Measurements from ENCODE around the gene NPY4R.
"Not testable (repeated sequence)": the region's sequence is repeated elsewhere in the genome, so short reads cannot be mapped to it uniquely, and the experiment has no call there.

The NPY4R gene

DNA sequence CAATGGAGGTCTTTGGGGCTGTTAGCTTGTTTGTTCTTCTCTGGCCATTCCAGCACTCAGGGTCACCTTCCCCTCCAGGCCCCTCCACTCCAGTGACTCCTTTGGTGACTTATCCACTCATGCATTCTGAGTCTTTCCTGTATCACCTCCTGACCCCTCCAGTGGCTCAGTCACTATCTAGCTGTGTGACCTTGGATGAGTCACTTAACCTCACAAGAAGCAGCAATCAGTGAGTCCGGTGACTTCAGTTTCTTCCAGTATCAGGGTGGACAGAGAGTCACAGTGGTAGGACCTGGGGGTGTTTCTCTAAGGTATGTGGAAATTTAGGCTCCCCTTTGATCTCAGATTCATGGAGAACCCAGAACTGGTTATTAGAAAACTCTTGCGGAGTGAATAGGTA, 9.8 kb downstream of the NPY4R start:
- not testable (repeated sequence) for DNase-seq (ENCODE audit: low read depth in 2 of 2)

DNA sequence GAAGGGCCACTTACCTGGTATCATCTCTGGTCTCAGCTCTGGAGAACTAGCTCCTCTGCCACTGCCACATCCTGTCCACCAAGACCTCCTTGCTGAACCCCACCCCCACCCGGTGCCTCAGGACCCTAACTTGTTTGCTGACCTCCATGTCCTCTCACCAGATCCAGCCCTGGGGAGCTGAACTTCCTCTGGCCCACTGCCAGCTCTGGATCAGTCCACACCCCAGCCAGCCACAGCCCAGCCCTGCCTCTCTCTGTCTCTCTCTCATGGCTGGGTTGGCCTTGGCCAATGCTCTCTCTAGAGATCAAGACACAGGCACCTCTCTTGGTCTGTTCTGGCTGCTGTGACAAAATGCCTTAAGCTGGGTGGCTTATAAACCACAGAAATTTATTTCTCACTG, 14.4 kb downstream of the NPY4R start:
- not testable (repeated sequence) for DNase-seq (ENCODE audit: low read depth in 2 of 2)

DNA sequence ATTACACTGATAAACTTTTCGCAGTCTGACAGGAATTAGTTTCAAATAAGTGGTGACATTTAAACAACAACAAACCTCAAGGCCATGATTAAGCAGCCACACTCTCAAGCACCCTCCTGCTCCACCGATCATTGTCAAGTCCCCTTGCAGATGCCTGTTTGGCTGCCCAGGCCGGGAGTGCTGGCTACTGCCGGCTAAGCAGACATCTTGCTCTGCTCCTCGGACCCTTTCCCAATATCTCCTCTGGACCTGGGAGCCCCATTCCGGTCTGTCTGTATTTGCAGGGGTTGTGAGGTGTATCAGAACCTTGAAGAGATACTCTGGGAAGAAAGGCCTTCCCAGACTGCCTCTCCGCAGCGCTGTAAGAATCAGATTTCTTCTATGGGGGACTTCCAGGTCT, 14.9 kb downstream of the NPY4R start:
- not testable (repeated sequence) for DNase-seq (ENCODE audit: low read depth in 2 of 2)

DNA sequence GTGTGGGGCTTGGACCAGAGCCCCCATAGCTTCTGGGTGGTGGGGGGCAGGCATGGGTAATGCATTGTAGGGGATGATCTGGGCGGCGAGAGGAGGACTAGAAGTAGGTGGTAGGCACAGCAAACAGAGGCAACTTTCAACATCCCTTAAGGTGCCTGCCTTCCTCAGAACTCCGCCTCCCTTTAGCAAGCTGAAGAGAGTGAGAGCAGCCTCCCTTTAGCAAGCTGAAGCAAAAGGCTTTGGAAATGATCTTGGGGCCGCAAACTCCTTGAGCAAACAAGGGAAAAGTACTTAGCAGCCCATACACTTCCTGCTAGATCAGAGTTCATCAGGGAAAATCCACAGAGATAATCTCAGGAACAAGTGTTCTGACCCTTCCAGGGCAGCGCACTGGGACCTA, 18.3 kb downstream of the NPY4R start:
- not testable (repeated sequence) for DNase-seq (ENCODE audit: low read depth in 2 of 2)

DNA sequence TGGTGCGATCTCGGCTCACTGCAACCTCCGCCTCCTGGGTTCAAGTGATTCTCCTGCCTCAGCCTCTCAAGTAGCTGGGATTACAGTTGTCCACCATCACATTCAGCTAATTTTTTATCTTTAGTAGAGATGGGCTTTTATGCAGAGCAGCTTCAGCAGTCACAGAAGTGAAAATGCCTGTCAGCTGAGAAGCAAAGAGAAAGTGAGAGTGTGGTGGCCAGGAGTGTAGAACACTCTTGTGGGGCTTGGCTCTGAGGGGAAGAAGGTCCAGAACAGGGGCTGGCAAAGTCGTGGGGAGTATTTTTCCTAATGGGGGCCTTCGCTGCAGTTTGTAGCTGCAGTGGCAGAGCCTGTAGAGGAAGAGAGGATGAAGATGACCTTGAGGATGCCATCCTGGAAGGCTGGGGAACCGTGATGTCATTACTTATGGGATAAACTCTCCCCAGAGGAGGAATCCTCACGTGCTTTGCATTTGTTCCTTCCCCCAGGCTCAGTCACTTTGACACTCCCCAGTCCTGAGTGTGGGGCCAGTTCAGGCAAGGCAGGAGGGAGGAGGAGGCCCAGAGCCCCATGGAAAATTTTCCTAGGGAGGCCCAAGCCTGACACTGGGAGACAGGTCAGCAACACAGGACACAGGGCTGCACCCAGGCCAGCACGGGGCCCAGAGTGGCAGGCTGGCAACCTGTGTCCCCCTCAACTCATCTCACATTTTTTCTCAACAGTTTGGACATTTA, 20.2 kb downstream of the NPY4R start:
- not testable (repeated sequence) for DNase-seq (ENCODE audit: low read depth in 2 of 2)

DNA sequence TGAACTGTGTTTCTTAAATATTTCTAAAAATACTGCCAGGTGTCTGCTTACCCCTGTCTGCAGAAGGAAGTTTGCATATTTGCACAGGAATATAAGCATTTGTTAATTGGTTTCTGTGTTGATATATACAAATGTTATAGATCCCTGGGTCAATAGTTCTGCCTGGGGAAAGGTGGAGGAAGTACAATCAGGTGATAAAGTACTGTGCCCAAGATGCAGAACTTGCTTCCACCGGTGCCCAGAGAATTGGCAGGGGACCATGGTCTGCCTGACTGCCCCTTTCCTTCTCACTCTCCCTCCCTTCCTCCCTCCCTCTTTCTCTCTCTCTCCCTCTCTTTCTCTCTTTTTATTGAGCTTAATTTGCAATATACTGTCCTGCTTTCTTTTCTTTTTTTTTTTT, 22.3 kb downstream of the NPY4R start:
- not testable (repeated sequence) for DNase-seq (ENCODE audit: low read depth in 2 of 2)

DNA sequence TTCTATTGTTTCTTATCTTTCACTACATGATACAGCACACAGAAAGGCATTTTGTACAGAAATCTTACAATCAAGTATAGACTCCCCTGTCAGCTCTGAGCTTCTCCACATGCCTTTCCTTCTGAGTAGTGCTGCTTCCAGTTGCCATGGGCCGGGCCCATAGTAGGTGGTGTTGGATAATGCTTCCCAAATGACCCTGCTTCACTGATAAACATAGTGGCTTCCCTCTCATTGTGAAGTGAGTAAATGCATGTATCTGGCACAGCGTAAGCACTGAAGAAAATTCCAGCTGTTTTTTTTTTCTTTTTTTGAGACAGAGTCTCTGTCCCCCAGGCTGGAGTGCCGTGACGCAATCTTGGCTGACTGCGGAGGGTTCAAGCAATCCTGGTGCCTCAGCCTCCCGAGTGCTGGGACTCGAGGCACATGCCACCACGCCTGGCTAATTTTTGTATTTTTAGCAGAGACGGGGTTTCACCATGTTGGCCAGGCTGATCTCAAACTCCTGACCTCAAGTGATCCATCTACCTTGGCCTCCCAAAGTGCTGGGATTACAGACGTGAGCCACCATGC, 23.0 kb downstream of the NPY4R start:
- DNase-seq (ENCODE audit: low read depth in 2 of 2), result not testable (repeated sequence)

DNA sequence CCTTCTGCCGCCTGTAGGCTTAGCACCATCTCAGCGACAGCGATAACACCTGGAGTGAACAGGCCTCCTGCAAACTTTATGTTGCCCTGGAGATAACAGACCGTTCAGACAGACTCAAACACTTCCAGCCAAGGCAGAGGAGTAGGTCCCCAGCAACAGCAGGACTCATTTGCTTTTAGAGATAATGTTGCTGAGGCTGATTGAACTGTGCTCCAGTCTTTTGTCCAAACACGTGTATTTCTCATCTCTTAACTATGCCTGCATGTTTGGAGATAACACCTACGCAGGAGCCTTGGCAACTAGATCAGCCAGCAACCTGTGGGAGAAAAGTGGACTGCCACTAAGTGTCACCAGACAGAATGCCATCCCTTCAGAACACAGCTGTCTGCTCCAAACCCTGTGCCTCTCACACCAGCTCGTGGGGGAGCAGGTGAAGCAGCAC, 23.9 kb downstream of the NPY4R start:
- not testable (repeated sequence) for DNase-seq (ENCODE audit: low read depth in 2 of 2)

DNA sequence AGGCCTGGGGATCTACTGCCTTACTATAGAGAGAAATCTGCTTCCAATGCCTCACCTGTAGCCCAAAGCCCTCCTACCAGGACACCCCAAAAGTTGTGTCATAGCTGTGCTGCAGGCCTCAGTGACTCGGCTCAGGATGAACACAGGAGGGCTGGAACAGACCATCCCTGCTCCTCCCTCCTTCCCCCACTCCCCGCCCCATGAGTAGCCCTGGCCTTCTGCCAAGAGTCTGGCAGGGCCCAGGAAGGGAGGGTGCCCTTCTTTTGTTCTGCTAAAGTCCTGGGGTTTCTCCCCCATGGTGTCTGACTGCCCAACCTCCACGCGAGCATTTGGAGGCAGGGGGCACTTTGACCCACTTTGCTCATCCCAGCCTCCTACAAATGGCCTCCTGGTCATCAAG, 24.8 kb downstream of the NPY4R start:
- DNase-seq (ENCODE audit: low read depth in 2 of 2), result not testable (repeated sequence)

DNA sequence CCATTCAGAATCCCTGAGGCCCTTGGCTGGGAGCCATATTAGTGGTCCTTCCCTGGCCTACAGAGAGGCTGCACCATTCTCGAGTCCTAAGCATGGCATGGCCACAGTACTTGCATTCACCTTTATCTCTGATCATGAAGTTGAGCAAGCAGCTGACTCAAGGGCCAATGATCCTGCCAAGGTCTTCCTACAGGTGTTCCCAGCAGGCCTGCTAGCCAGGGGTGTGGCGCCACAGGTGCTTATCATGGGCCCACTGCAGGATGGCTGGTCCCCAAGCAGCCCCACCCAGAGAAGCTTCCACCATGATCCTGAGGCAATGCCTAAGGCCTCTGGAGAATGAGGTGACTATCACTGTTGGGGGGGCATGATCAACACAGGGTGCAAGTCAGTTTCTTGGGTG, 42.2 kb downstream of the NPY4R start:
- not testable (repeated sequence) for DNase-seq (ENCODE audit: low read depth in 2 of 2)

DNA sequence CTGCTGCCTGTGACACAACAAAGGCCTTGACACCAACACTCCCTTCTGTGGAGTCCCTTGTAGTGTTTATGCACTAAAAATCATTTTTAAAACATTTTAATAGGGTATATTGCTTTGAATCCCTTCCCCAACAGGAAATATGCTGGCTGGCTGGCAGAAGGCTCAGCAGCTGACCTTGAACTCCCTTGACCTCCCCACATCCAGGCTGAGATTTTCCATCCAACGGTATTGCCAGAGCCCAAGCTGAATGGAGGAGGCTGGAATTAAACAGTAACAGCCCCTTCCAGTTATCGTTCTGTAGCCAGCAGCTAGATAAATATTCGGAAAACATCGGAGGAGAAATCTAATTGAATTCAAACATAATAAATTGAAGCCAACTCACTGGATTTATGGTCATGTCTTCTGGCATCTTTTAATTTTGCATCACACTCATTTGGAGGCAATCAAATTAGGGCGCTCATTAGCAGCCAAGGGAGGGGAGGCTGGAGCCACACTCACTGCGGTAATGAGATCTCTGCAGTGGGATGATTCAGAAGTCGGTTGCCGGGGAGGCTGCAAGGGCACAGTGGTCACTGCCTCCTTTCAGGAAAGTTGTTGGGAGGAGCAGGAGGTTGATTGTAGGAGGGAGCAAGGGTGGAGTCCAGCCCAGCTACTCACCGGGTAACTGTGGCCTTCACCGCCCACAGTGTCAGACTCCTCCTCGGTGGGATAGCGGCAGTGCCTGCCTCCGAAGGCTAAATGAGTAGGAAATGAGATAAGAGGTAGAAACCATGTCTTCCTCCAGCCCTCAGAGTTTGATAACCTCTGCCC, 46.0 kb downstream of the NPY4R start:
- DNase-seq (ENCODE audit: low read depth in 2 of 2), result not testable (repeated sequence)

DNA sequence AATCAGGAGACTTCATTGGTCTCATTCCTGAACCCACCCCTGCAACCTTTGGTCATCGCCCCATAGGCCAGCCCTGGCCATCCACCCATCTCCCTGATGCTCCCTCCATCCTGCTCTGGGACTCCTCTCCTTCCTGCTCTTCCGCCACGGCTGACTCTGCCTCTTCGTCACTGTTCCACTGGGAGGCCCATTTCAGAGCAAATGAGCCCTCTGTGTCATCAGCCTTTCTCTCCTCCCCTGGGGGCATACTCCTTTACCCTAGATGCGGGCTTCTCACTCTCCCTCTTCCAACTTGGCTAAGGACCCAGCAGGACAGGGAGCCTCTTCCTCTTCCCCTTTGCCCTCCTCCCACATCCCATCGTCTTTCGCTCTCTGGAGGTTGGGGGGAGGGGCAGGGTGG, 47.5 kb downstream of the NPY4R start:
- not testable (repeated sequence) for DNase-seq (ENCODE audit: low read depth in 2 of 2)

DNA sequence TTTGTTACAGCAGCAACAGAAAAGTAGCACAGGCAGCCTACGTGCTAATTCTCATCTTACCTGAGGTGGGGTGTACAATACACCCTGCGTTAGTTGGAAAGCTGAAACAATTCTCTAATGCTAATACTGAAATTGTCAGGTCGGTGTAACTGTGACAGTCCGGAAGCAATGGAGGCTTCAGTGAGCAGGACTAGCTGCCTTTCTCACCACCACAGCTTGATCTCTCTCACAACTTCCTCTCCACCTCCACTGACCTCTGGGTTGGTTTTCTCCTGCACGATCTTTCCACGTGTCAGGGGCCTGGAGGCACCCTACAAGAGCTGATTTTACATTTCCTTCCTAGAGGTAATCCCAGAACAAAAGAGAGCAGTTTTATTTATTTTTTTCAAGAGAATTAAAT, 50.5 kb downstream of the NPY4R start:
- not testable (repeated sequence) for DNase-seq (ENCODE audit: low read depth in 2 of 2)

DNA sequence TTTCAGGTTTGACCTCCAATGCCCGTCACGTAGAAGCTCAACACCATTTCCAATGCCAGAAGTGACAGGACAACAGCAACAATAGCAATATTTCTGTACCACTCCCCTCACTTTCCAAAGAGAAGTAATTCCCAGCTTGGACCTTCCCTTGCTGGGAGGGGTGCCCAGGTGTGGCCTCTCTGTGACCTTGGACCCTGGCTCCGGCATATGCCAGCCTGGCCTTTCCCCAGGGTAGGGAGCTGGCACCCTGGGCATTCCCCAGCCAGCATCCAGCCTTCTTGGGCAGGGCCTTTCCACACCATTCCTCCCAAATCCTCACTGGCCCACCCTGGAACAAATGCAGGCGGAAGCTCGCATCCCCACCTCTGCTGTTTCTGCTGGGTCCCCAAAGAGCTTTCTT, 53.1 kb downstream of the NPY4R start:
- DNase-seq (ENCODE audit: low read depth in 2 of 2), result not testable (repeated sequence)

DNA sequence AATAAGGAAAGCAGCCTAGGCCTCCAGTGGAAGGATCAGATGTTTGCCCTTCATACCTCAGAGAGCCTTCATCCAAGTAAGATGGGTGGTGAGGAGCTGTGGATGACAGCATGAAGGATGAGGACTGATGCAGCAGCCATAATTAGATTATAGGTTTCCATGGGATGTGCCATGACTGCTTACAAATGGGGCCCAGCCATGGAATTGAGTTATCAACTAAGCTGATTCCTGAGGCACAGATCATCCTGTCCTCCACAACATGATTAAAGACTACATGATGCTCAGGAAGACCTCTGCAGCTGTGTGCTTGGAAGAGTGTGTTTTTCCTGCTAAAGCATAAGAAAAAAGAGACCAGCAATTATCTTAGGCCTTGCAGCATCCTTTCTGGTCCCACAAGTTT, 54.6 kb downstream of the NPY4R start:
- DNase-seq (ENCODE audit: low read depth in 2 of 2), result not testable (repeated sequence)
